Fibroblast of lung (primary cell): ENCODE data around the gene GCA. TPM values are rescaled to one million over a fixed set of nuclear protein-coding genes. Genes with fewer than 3 reads are reported as not detected.

Experiments
- DNase-seq, 2 donors: peaks; one replicate each; pipeline versions ENCODE4 v3.0.0 to v3.0.0-alpha.2; 2010; ENCODE audit warnings: low read depth in 2 of 2
- H2AFZ ChIP-seq: 2 replicates; pipeline ENCODE4 v1.5.1; 2012; ENCODE audit warnings: low read length, control low read depth, inconsistent platforms
- H3K27ac ChIP-seq: 2 replicates; pipeline ENCODE4 v1.5.1; 2011; ENCODE audit warnings: low read length, control low read depth; ENCODE audit not compliant: insufficient read depth
- H3K27me3 ChIP-seq: 2 replicates; pipeline ENCODE4 v1.5.1; 2011; ENCODE audit warnings: mild to moderate bottlenecking, low read length; ENCODE audit not compliant: control insufficient read depth, insufficient read depth
- H3K36me3 ChIP-seq: 2 replicates; pipeline ENCODE4 v1.5.1; 2011; ENCODE audit warnings: low read length; ENCODE audit not compliant: control insufficient read depth, insufficient read depth
- H3K4me1 ChIP-seq: 2 replicates; pipeline ENCODE4 v1.5.1; 2011; ENCODE audit warnings: low read length; ENCODE audit not compliant: control insufficient read depth, insufficient read depth; ENCODE audit errors: extremely low read depth
- H3K4me2 ChIP-seq: 2 replicates; pipeline ENCODE4 v1.5.1; 2011; ENCODE audit warnings: low read length, control low read depth; ENCODE audit not compliant: insufficient read depth; ENCODE audit errors: extremely low read depth
- H3K4me3 ChIP-seq, 4 experiments: fragments of 200-600 bp in 1 of 4; sonication (generic) in 1 of 4; replicated peaks in 1 of 4; 2 replicates each; pipeline ENCODE4 v1.5.1; 2011 to 2016; ENCODE audit warnings: low read length in 4 of 4, low read depth in 3 of 4, mild to moderate bottlenecking in 3 of 4, control low read depth in 2 of 4, inconsistent platforms in 1 of 4, mixed read lengths in 1 of 4; ENCODE audit not compliant: insufficient read depth in 1 of 4; ENCODE audit errors: control extremely low read depth in 1 of 4
- H3K79me2 ChIP-seq: 2 replicates; pipeline ENCODE4 v1.5.1; 2012; ENCODE audit warnings: mild to moderate bottlenecking, low read length, inconsistent platforms; ENCODE audit not compliant: control insufficient read depth, insufficient read depth
- H3K9ac ChIP-seq: 2 replicates; pipeline ENCODE4 v1.5.1; 2011; ENCODE audit warnings: mild to moderate bottlenecking, low read length, control low read depth; ENCODE audit not compliant: insufficient read depth
- H3K9me3 ChIP-seq: 2 replicates; pipeline ENCODE4 v1.5.1; 2012; ENCODE audit warnings: low read depth, low read length; ENCODE audit not compliant: control insufficient read depth, insufficient read depth
- H4K20me1 ChIP-seq: 2 replicates; pipeline ENCODE4 v1.5.1; 2011; ENCODE audit warnings: low read length; ENCODE audit not compliant: control insufficient read depth, insufficient read depth; ENCODE audit errors: extremely low read depth
- CTCF ChIP-seq, 2 donors: IDR thresholded peaks in 1 of 2; conservative IDR thresholded peaks in 1 of 2; 1 replicate in 1 of 2; 2 replicates in 1 of 2; pipeline ENCODE4 v1.5.1; 2011 to 2012; ENCODE audit warnings: low read length in 2 of 2, control low read depth in 1 of 2, inconsistent platforms in 1 of 2, low read depth in 1 of 2, mild to moderate bottlenecking in 1 of 2
- EZH2 ChIP-seq: IDR thresholded peaks from 2 replicates; pipeline ENCODE4 v1.5.1; 2012; ENCODE audit warnings: low read length, control low read depth, mild to moderate bottlenecking; ENCODE audit errors: missing control alignments
- polyA plus RNA-seq, 2 donors: library from polyadenylated mRNA; depleted of rRNA in 1 of 2; stranded (reverse) in 1 of 2; unstranded in 1 of 2; fragments of >200 nt; gene quantifications; 2 replicates each; pipeline ENCODE4 v1.2.1, GENCODE V29; 2011 to 2012; ENCODE audit warnings: missing spikeins in 1 of 2
- total RNA-seq: library from RNA; depleted of rRNA; stranded (reverse); fragments of >200 nt; gene quantifications from 2 replicates; pipeline ENCODE4 v1.2.1, GENCODE V29; 2014

The GCA gene
- total and polyA plus RNA-seq, 2 donors (not counting 1 experiment from before 2014, with no cell fraction given) = 7.6 to 12.9 TPM

GRCh38 chr2:162368494-162368893, 24.6 kb downstream of the GCA start:
- no peak for TF ChIP-seq EZH2
- TF ChIP-seq CTCF (conservative IDR thresholded peaks at IDR 0.05 in 1 of 2, IDR thresholded peaks at IDR 0.05 in 1 of 2; ENCODE audit: low read depth in 1 of 2, low read length in 2 of 2) = no peak
- H3K9me3 ChIP-seq = no peaks in the 10 kb centered on the region

GRCh38 chr2:162369551-162369950, 25.6 kb downstream of the GCA start:
- peak in 1 of 2 donors; percentile 18 for DNase-seq
- no peaks in the 10 kb centered on the region for H3K4me1 ChIP-seq
- no peaks in the 10 kb centered on the region for H3K36me3 ChIP-seq

More at GRCh38 chr2:162368494-162368893, 24.6 kb downstream of the GCA start:
- DNase-seq = no peak
- H3K4me2 ChIP-seq = no peak overlapping the region
- H2AFZ ChIP-seq = no peak overlapping the region
- H3K27ac ChIP-seq = no peak overlapping the region
- H4K20me1 ChIP-seq = no peaks in the 10 kb centered on the region
- H3K27me3 ChIP-seq = no peaks in the 10 kb centered on the region
- H3K4me3 ChIP-seq = no peak overlapping the region
- no peak overlapping the region for H3K9ac ChIP-seq
- H3K4me1 ChIP-seq = no peaks in the 10 kb centered on the region
- H3K36me3 ChIP-seq = no peaks in the 10 kb centered on the region
- H3K79me2 ChIP-seq = no peaks in the 10 kb centered on the region

GRCh38 chr2:162370931-162371330, 27.0 kb downstream of the GCA start:
- H3K9me3 ChIP-seq = no peaks in the 10 kb centered on the region
- H3K27me3 ChIP-seq = no peaks in the 10 kb centered on the region
- H3K36me3 ChIP-seq = no peaks in the 10 kb centered on the region
- H3K4me3 ChIP-seq = no peak overlapping the region
- DNase-seq = peak; percentile 0 to 38
- TF ChIP-seq CTCF (conservative IDR thresholded peaks at IDR 0.05 in 1 of 2, IDR thresholded peaks at IDR 0.05 in 1 of 2; ENCODE audit: low read depth in 1 of 2, low read length in 2 of 2) (no peak), EZH2 (no peak)
- H2AFZ ChIP-seq = no peak overlapping the region
- no peak overlapping the region for H3K9ac ChIP-seq
- no peaks in the 10 kb centered on the region for H4K20me1 ChIP-seq
- no peak overlapping the region for H3K4me2 ChIP-seq
- no peak overlapping the region for H3K27ac ChIP-seq
- no peaks in the 10 kb centered on the region for H3K4me1 ChIP-seq
- no peaks in the 10 kb centered on the region for H3K79me2 ChIP-seq

More at GRCh38 chr2:162369551-162369950, 25.6 kb downstream of the GCA start:
- no peaks in the 10 kb centered on the region for H4K20me1 ChIP-seq
- H3K9ac ChIP-seq = no peak overlapping the region
- TF ChIP-seq EZH2 = no peak
- TF ChIP-seq CTCF (conservative IDR thresholded peaks at IDR 0.05 in 1 of 2, IDR thresholded peaks at IDR 0.05 in 1 of 2; ENCODE audit: low read depth in 1 of 2, low read length in 2 of 2) = no peak
- H3K4me3 ChIP-seq = no peak overlapping the region
- no peaks in the 10 kb centered on the region for H3K79me2 ChIP-seq
- H3K9me3 ChIP-seq = no peaks in the 10 kb centered on the region
- no peak overlapping the region for H2AFZ ChIP-seq
- H3K27ac ChIP-seq = no peak overlapping the region
- H3K4me2 ChIP-seq = no peak overlapping the region
- H3K27me3 ChIP-seq = no peaks in the 10 kb centered on the region
